HG02571 (cell line): ENCODE results near the gene TTLL6.

Source experiments
- ATAC-seq: cut with Tn5 transposase; IDR thresholded peaks from one replicate; pipeline ENCODE4 v1.9.1; 2021; ENCODE audit warnings: mild to moderate bottlenecking, moderate library complexity; ENCODE audit not compliant: unreplicated experiment

TTLL6 gene

DNA sequence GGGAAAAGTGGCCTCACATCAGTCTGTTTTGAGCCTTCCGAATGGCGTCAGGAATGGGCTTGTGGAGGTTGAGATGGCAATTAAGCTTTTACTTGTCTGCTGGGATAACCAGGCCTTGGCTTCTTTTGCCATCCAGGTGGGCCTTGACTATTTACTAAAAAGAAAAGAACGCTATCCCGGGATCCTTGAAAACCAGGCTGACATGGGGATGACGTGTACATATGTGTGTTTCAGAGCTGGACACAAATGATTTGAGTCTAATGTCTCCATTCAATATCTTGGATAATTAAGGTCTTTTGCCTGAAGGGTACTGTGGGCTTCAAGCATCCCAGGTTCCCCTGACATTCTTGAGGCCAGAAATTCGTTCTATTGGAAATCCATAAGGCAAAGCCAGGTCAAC is 55.9 kb downstream of the TTLL6 start:
- no peak for ATAC-seq

GRCh38 chr17:48760411-48760810 is 56.6 kb downstream of the TTLL6 start:
- ATAC-seq, result no peak

GRCh38 chr17:48759288-48759687 is 57.7 kb downstream of the TTLL6 start:
- no peak for ATAC-seq

DNA sequence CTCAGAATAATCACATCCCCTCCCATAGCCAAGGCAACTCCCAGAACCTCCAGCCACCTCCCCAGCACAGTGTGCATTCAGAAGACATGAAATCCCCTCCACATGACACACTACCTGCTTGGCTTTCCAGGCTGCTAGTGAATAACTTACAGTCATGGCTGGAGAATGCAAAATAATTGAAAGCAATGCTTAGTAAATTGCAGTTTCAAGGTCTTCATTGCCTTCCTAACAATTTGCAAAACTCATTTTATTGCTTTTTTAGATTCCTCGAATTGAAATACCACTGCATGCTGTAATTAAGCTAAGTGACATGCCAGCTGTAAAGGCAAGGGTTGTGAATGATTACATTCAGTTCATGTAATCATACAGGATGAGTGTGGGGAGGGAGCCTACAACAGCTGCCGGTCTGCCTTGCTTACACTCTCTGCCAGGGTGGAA is 59.5 kb downstream of the TTLL6 start:
- no peak for ATAC-seq

- ATAC-seq, result no peak
Measured at GRCh38 chr17:48756830-48757251, 60.2 kb downstream of the TTLL6 start.

DNA sequence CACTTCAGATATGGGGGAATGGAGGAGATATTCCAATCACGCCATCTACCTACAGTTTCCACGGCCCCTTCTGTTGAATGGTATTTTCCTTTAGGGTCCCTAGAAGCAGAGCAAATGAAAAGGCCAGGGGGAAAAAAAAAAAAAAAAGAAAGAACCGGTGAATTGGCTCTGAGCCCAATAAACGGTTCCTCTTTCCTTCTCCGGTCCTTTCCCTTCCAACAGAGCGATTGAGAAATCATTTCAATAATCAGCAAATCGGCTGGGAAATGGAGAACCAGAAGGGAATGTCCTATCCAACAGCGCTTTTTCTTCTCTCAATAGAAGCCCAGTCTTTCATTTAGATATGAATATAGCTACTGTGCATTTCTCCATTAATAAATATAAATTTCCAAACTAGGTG is 61.7 kb downstream of the TTLL6 start:
- no peak for ATAC-seq

DNA sequence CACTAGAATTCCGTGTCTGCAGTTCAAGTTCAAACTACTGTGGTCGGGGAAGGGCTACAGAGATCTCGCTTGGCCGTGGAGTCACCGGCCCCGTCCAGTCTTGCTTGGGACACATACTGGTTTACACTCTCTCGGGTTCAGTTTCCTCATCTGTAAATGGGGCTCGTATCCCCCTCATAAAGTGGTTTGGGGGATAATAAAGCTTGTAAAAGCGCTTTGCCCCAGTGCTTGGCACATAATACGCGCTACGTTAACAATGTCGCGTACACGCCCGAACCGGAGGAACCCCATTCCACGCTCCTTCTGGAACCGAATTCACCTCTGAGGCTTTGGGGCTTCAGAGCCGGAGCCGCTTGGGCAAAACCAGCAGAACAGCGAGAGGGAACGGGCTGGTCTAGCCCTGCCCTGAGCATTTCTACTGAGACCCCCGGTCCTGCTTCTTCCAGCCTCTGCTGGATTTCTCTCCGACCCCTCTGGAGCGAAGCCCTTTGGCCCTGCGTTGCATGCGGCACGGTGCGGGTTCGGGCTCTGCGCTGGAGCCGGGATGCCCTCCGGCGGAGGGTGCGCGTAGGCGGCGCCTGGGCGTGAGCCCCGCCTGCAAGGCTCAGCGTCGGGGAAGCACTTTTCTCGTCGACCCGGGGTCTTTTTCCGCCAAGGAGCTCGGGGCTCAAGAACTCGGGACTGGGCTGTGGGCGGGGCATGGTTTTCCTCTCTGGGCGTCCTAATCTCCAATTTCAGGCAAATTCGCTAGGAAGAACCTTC is 62.3 kb downstream of the TTLL6 start:
- ATAC-seq, result no peak

DNA sequence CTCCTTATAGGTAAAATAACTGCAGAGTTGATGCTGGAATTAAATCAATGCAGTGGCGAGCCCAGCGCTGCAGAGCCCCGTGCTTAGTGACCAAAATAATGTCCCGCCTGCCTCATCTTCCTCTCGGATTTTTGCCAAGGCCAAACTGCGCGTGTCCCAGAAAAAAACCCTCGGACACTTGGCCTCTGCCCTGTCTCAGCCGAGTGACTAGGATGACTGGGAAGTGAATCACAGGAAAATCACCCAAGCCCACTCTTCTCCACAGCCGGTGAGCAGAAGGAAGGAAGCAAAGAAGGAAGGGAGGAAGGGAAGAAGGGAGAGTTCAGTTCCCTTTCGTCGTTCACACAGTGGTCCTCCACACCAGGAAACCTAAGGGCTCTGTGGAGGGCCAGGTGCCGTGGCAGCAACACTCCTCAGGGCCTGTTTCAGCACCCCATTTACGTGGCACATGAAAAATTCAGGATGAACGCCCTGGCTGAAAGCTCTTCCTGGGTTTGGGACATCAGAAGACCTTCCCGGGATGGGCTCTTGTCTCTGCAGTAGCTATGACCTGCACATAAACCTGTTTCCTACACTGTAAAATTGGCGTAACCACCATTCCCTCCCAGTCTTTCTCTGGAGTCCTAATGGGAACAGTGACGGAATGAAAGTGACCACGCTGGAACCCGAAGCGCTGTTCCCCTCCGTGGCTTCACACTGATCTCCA is 63.1 kb downstream of the TTLL6 start:
- no peak for ATAC-seq

- ATAC-seq, result no peak
Measured at GRCh38 chr17:48752399-48753288, 64.4 kb downstream of the TTLL6 start.

DNA sequence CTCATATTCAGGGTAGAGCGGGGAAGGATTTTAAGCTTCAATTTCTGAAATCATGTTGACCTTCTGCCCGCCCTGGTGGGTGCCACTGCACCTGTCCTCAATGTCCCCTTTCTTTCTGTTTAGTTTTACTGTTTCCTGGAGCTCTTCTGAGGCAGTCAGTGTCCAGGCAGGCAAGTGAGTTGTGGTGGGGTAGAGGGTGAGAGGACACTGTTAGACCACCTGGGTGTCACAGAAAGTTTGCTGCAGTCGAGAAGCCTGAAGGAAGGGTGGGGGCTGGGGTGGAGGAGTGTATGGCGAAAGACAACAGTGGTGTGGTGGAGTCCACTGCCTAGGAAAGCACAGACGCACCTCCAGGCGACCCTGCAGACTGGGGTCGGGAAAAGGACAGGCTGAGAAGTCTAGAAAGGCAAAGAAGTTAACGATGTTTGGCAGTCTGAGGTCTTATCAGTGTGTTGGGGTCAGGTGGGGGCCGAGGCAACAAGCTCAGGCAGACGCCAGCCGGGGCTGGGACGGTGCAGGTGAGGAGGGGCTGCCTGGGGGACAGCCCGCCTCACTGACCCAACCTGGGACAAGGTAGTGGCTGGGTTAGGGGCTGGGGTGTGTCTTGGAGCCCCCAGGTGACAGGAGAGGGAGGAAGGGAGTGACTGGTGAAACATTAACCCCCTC is 65.2 kb downstream of the TTLL6 start:
- ATAC-seq, result no peak

DNA sequence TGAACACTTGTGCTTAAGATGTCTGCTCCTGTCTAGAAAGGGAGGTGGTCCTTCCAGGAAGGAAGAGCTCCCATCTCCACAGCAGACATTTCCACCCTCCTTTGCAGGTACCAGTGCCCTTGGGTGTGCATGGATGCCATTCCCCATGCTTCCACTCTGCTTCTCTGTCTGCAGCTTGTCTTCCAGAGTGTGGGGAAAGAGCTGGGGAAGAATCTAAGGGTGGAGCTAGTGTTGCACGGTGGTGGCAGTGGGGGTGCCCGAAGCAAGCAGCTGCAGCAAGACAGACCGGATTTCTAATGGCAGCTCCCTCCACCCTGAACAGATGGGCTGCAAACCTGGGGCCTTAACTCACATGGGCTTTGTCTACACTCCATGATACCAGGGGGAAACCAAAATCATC is 65.9 kb downstream of the TTLL6 start:
- ATAC-seq, result no peak

DNA sequence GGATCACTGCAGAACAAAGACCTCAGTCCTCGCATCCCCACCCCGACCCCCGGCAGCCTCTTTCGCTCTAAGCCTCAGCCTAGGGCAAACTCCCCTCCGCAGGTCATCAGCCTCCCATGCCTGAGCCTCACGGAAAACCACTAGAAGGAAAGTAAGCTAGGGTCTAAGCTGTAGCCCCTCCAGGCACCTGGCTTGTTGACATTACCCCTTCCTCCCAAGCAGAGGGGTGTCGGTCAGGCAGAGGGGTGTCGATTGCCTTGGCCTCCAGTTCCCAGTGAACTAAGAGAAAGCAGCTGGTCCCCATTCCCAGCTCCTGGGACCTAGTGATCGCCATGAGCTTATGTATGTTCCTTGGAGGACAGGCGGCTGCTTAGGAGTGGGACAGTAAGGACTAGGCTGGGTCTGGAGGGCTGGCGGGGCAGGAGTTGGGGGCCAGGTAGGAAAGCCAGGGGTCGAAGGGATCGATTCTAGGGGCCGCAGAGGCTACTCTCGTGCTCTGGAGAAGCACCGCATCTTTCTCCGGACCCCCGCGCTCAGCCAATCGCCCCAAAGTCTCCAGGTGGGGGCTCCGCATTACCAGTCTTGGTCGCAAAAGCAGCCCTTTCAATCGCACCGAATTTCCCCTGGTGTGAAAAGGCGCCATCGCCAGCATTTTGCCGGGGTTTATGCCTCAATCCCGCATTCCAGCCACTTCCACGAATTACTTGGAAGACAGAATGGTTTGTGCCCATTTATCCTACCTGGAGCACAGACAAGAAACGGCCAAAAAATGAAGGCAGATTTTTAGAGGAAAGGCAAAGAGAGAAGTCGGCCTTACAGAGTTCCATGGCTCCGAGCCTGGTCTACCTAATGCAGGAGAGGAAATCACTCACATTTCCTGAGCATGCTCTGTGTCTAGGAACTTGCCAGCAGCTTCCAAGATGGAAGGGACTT is 67.1 kb downstream of the TTLL6 start:
- no peak for ATAC-seq

DNA sequence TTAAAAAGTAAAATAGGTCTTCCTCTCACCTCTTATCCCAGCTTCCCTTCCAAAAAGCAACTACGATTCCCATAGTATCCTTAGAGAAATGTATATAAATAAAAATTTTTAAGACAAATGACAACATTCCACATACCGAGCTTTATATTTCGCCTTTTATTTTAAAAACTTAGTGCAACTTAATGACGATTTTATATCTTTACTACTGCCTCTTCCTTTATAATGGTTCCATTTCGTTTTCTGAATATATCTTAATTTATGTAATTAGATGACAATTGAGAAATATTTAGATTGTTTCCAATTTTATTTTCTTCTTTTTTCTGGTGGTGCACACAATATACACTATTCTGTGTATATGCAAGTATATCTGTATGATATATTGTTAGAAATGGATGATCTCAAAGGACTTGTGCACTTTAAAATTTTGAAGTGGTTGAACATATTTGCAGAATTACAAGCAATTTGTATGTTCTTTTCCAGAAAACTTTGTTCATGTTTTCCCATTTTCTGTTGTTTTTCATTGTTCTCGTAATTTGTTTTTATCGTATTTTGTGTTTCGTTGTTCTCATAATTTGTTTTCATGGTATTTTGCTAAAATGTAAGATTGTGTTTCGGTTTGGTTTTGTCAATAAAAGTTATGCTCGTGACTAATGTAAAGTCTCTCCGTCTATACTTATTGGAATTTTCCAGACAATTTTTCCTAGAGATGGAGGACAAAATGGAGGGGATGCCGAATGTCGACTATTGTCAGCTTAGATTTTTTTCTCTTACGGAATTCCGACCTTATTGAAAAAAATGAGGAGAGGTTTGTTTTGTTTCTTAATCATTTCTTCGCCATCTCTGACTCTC is 68.1 kb downstream of the TTLL6 start:
- ATAC-seq, result no peak

- ATAC-seq, result no peak
Measured at GRCh38 chr17:48747445-48748363, 69.3 kb downstream of the TTLL6 start.

- no peak for ATAC-seq
Measured at GRCh38 chr17:48746916-48747444, 70.0 kb downstream of the TTLL6 start.

GRCh38 chr17:48745381-48746275 is 71.4 kb downstream of the TTLL6 start:
- no peak for ATAC-seq

DNA sequence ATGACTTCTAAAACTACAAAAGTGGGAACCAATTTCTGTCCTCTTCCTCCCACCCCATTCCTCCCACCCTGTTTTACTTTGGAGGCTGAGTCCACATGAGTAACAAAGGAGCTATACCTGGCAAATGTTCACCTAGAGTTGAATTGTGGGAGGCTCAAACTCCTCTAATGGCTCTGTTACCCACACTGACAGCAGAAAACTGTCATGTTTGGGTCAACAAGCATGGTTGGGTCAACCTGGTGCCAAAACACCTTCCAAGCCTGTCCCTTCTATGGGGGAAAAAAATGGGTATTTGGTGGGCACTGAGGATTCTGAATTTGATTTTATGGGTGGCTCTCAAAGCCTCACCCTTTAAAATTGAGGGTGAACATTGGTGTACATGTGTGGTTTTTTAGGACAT is 76.5 kb downstream of the TTLL6 start:
- no peak for ATAC-seq
